ENCODE results near the gene PREPL.

GRCh38 chr2:44314362-44314761, 46.9 kb downstream of the PREPL start:
- no peak for TF ChIP-seq CTCF (conservative IDR thresholded peaks at IDR 0.05; ENCODE audit: low read depth, low read length)
- TF ChIP-seq EZH2 (IDR thresholded peaks at IDR 0.05; ENCODE audit: borderline replicate concordance, low read depth, low read length, poor library complexity, severe bottlenecking): no peak
